Gastrocnemius medialis (tissue), 4 donors: ENCODE measurements around the gene LGALS7B.
"Not testable (repeated sequence)": the region's sequence is repeated elsewhere in the genome, so short reads cannot be mapped to it uniquely, and the experiment has no call there.

Experiments
- POLR2A ChIP-seq, 2 donors: fragments of 450-650 bp; IDR thresholded peaks; one replicate each; pipeline ENCODE4 v1.6.1; 2017; ENCODE audit warnings: antibody characterized with exemption in 2 of 2, mild to moderate bottlenecking in 2 of 2, moderate library complexity in 2 of 2
- TF ChIP-seq, protein P1 (sequence below), 5 experiments: fragments of 450-650 bp in 3 of 5; fragments of 200-600 bp in 2 of 5; sonication (generic) in 2 of 5; IDR thresholded peaks in 4 of 5; conservative IDR thresholded peaks in 1 of 5; 1 replicate in 4 of 5; 2 replicates in 1 of 5; pipeline ENCODE4 v1.5.1; 2016 to 2019; ENCODE audit warnings: antibody characterized with exemption in 5 of 5, mild to moderate bottlenecking in 3 of 5, moderate library complexity in 3 of 5

DNA sequence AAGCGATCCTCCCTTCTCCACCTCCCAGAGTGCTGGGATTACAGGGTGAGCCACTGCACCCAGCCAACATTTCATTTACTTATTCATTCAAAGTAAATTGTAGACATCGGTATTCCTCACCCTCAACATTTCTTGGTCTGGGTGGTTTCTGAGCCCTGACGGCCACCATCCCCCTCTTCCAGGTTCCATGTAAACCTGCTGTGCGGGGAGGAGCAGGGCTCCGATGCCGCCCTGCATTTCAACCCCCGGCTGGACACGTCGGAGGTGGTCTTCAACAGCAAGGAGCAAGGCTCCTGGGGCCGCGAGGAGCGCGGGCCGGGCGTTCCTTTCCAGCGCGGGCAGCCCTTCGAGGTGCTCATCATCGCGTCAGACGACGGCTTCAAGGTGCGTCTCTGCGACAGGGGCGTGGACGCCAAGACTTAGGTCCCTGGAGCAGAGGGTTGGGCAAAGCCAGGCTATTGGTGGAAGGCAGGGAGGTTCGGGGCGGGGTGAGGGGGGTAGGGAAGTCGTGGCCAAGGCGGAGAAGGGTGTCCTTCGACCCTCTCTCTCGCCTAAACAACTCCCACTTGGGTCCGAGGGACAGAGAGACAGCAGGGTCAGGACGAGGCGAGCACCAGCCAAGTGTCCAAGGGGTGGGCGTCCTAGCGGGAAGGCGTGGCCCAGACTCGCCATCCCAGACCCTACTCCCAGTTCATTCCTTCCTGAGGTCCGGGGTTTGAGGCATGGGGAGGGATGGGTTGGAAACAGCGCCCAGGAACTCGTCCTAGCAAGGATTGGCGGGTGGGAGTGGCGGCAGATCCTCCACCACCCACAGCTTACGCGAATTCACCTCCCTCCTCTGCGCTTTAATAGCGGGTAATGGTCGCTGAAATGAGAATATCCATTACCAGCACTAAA, 1.8 kb downstream of the LGALS7B start:
- TF ChIP-seq, protein P1, sequence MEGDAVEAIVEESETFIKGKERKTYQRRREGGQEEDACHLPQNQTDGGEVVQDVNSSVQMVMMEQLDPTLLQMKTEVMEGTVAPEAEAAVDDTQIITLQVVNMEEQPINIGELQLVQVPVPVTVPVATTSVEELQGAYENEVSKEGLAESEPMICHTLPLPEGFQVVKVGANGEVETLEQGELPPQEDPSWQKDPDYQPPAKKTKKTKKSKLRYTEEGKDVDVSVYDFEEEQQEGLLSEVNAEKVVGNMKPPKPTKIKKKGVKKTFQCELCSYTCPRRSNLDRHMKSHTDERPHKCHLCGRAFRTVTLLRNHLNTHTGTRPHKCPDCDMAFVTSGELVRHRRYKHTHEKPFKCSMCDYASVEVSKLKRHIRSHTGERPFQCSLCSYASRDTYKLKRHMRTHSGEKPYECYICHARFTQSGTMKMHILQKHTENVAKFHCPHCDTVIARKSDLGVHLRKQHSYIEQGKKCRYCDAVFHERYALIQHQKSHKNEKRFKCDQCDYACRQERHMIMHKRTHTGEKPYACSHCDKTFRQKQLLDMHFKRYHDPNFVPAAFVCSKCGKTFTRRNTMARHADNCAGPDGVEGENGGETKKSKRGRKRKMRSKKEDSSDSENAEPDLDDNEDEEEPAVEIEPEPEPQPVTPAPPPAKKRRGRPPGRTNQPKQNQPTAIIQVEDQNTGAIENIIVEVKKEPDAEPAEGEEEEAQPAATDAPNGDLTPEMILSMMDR (IDR thresholded peaks at IDR 0.05 in 4 of 5, conservative IDR thresholded peaks at IDR 0.05 in 1 of 5), result not testable (repeated sequence)
- not testable (repeated sequence) for TF ChIP-seq POLR2A (IDR thresholded peaks at IDR 0.05)
